Transverse colon (tissue), 3 donors: ENCODE results near the gene TTLL12.

ENCODE experiments used
- CTCF ChIP-seq, 5 experiments: fragments of 200-600 bp in 3 of 5; fragments of 450-650 bp in 2 of 5; sonication (generic) in 3 of 5; IDR thresholded peaks; 1 replicate in 2 of 5; 2 replicates in 3 of 5; pipeline ENCODE4 v1.5.1; 2016 to 2017; ENCODE audit warnings: antibody characterized with exemption in 5 of 5, inconsistent platforms in 3 of 5, mild to moderate bottlenecking in 2 of 5, moderate library complexity in 1 of 5
- POLR2A ChIP-seq: fragments of 450-650 bp; IDR thresholded peaks from one replicate; pipeline ENCODE4 v1.6.1; 2016; ENCODE audit warnings: antibody characterized with exemption, mild to moderate bottlenecking, moderate library complexity

GRCh38 chr22:43173566-43173965 is 13.4 kb downstream of the TTLL12 start:
- TF ChIP-seq CTCF (IDR thresholded peaks at IDR 0.05) (no peak), POLR2A (no peak)
